NCI-H2107 treated with DMSO at 0.1 percent for 48 hours (cell line): ENCODE results near the gene RHOG.

Experiments
- DNase-seq: peaks from one replicate; lab custom pipeline; 2025; ENCODE audit not compliant: unreplicated experiment; lab: John Stamatoyannopoulos, UW

Gene RHOG

DNA sequence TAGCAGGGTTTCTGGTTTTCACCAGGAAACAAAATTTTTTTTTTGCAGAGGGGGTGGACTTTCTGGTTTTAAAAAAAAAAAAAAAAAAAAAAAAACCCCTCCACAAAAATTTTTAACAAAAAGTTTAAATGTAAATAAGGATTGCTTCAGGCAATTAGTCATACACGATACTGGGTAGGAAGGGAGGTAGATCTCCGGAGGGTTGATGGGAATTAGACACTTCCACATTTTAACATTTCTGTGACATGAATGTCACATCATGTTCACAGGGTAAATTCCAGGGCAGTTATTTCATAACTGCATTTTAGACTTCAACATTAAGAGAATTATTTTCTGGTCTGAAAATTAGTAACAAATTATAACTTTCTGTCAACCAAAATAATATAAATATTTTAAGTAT lies 59.3 kb downstream of the RHOG start:
- DNase-seq = no peak
